HepG2 (cell line): ENCODE measurements around the gene QRFP. TPM values are rescaled to one million over a fixed set of nuclear protein-coding genes. Genes with fewer than 3 reads are reported as not detected.

Source experiments
- ATAC-seq: fragments of 200-7000 bp; cut with Tn5 transposase; 3 replicates; pipeline ENCODE4 v1.9.1; 2020; ENCODE audit warnings: mild to moderate bottlenecking, moderate library complexity
- BruUV-seq: library from RNA; stranded (reverse); fragments of 400-500 nt; replicated peaks from 2 replicates; lab custom pipeline; 2021; lab: Mats Ljungman, UMichigan
- CTCF ChIA-PET: fragments of 300-600 bp; formaldehyde crosslinking; extraction: SDS; loops from one replicate; lab custom pipeline; 2021; ENCODE audit warnings: low total read pairs, inconsistent platforms, low intra/inter-chr PET ratio; lab: Yijun Ruan, JAX
- POLR2A ChIA-PET: fragments of 350-600 bp; sonication (Branson Sonifier 250); formaldehyde crosslinking; loops from one replicate; lab custom pipeline; 2020; ENCODE audit warnings: antibody characterized with exemption, inconsistent platforms; lab: Yijun Ruan, JAX
- DNase-seq: peaks from one replicate; pipeline ENCODE4 v3.0.0-alpha.2; 2015; ENCODE audit warnings: low spot score
- FAIRE-seq: peaks from 3 replicates; lab custom pipeline; 2011; peaks lifted over from hg19 to GRCh38; lab: Jason Lieb, UNC
- H2AFZ ChIP-seq: one replicate; pipeline ENCODE4 v1.6.1; 2011; ENCODE audit warnings: low read length, inconsistent platforms
- H3K27ac ChIP-seq: fragments of 300-600 bp; 3 replicates; pipeline ENCODE4 v1.8.0; 2011; ENCODE audit warnings: mixed run types, mild to moderate bottlenecking, mixed read lengths, low read length, inconsistent platforms; ENCODE audit not compliant: insufficient read depth; ENCODE audit errors: extremely low read length
- H3K27me3 ChIP-seq, 2 experiments: fragments of 200-600 bp in 1 of 2; 2 replicates in 1 of 2; 3 replicates in 1 of 2; pipeline versions ENCODE4 v1.6.0 to v1.8.0; 2011; ENCODE audit warnings: low read length in 2 of 2, mild to moderate bottlenecking in 2 of 2, moderate library complexity in 2 of 2, inconsistent platforms in 1 of 2; ENCODE audit not compliant: insufficient read depth in 2 of 2, control insufficient read depth in 1 of 2
- H3K36me3 ChIP-seq, 2 experiments: fragments of 200-600 bp in 1 of 2; replicated peaks in 1 of 2; 2 replicates in 1 of 2; 3 replicates in 1 of 2; pipeline versions ENCODE4 v1.5.1 to v1.8.0; 2011; ENCODE audit warnings: low read length in 2 of 2, inconsistent platforms in 1 of 2; ENCODE audit not compliant: insufficient read depth in 2 of 2, control insufficient read depth in 1 of 2
- H3K4me1 ChIP-seq: 2 replicates; pipeline ENCODE4 v1.5.1; 2012; ENCODE audit warnings: low read length, inconsistent platforms; ENCODE audit not compliant: insufficient read depth
- H3K4me2 ChIP-seq: 2 replicates; pipeline ENCODE4 v1.6.0; 2011; ENCODE audit warnings: low read depth, low read length, inconsistent platforms
- H3K4me3 ChIP-seq, 3 experiments: fragments of 200-600 bp in 1 of 3; sonication (generic), shearing (Covaris generic) in 1 of 3; replicated peaks in 1 of 3; 2 replicates each; pipeline ENCODE4 v1.5.1; 2011 to 2016; ENCODE audit warnings: low read length in 3 of 3, inconsistent platforms in 2 of 3, low read depth in 2 of 3, mild to moderate bottlenecking in 2 of 3, control low read depth in 1 of 3, mixed read lengths in 1 of 3; ENCODE audit not compliant: insufficient read depth in 1 of 3
- H3K79me2 ChIP-seq: one replicate; pipeline ENCODE4 v1.6.1; 2011; ENCODE audit warnings: low read length, inconsistent platforms; ENCODE audit not compliant: insufficient read depth
- H3K9ac ChIP-seq: 2 replicates; pipeline ENCODE4 v1.6.0; 2011; ENCODE audit warnings: mild to moderate bottlenecking, low read depth, low read length, inconsistent platforms; ENCODE audit not compliant: insufficient read depth
- H3K9me3 ChIP-seq: 2 replicates; pipeline ENCODE4 v1.5.1; 2012; ENCODE audit warnings: mild to moderate bottlenecking, low read length
- H4K20me1 ChIP-seq: 2 replicates; pipeline ENCODE4 v1.6.0; 2011; ENCODE audit warnings: inconsistent platforms, mild to moderate bottlenecking, low read length, moderate library complexity; ENCODE audit not compliant: insufficient read depth
- KDM6A ChIP-seq: IDR thresholded peaks from 2 replicates; pipeline ENCODE4 v1.6.1; 2016; ENCODE audit warnings: low read depth
- PHF5A ChIP-seq: IDR thresholded peaks from one replicate; pipeline ENCODE4 v1.6.1; 2018; ENCODE audit warnings: low read depth, missing genetic modification reagents; ENCODE audit not compliant: unreplicated experiment
- TFE3 ChIP-seq: IDR thresholded peaks from 2 replicates; pipeline ENCODE4 v1.6.1; 2016
- ZNF761 ChIP-seq: sonication (generic); formaldehyde crosslinking; conservative IDR thresholded peaks from 2 replicates; pipeline ENCODE4 v1.4.0; 2020; ENCODE audit warnings: mild to moderate bottlenecking, missing genetic modification reagents
- ZSCAN9 ChIP-seq: IDR thresholded peaks from 2 replicates; pipeline ENCODE4 v1.6.1; 2016; ENCODE audit warnings: borderline replicate concordance
- WGBS: methylation state at CpG from one replicate; pipeline ENCODE4 v1.1.6; 2017; ENCODE audit warnings: low lambda C conversion rate; 5-methylcytosine and 5-hydroxymethylcytosine counted together
- in situ Hi-C: cut with HindIII; loops from 2 replicates; pipeline ENCODE4 v1.10.0; 2017; ENCODE audit warnings: low pct_unique_long_range_greater_than_20kb; ENCODE audit not compliant: extremely low pct_ligation_motif_present
- intact Hi-C: fragments of 100-400 bp; cut with micrococcal nuclease; formaldehyde crosslinking; loops from one replicate; pipeline ENCODE4 v1.10.0; 2022; ENCODE audit not compliant: unreplicated experiment
- polyA plus RNA-seq, 8 experiments: library from polyadenylated mRNA; depleted of rRNA in 3 of 8; stranded (reverse) in 7 of 8; unstranded in 1 of 8; fragments of >200 nt; fragmentation: Illumina TruSeq in 4 of 8; extraction: Trizol in 4 of 8; gene quantifications; 2 replicates each; pipeline versions ENCODE4 v1.2.1 to v1.2.3, GENCODE V29; 2011 to 2016; ENCODE audit warnings: low read depth in 4 of 8, missing spikeins in 1 of 8, mixed read lengths in 1 of 8; ENCODE audit not compliant: insufficient read depth in 1 of 8
- total RNA-seq, 5 experiments: library from RNA; depleted of rRNA; stranded (reverse); fragments of >200 nt; fragmentation: Illumina TruSeq; extraction: Trizol; gene quantifications; 2 replicates each; pipeline ENCODE4 v1.2.3, GENCODE V29; 2016; ENCODE audit warnings: low read depth in 1 of 5
- TF ChIP-seq, protein P1 (sequence below): sonication (generic); formaldehyde crosslinking; conservative IDR thresholded peaks from 2 replicates; pipeline ENCODE4 v1.8.0; 2022; ENCODE audit warnings: missing genetic modification reagents
- TF ChIP-seq, protein P2 (sequence below): sonication (generic); formaldehyde crosslinking; IDR thresholded peaks from 2 replicates; pipeline ENCODE4 v1.4.0; 2020; ENCODE audit warnings: missing genetic modification reagents
- TF ChIP-seq, protein P3 (sequence below): sonication (generic); formaldehyde crosslinking; IDR thresholded peaks from 2 replicates; pipeline ENCODE4 v1.5.0; 2020; ENCODE audit warnings: mild to moderate bottlenecking, missing genetic modification reagents, borderline replicate concordance

Gene QRFP
- total and polyA plus RNA-seq, 2 of the 13 experiments (the other 11 are each of a cell fraction or from before 2014, with no cell fraction given) = not detected

DNA sequence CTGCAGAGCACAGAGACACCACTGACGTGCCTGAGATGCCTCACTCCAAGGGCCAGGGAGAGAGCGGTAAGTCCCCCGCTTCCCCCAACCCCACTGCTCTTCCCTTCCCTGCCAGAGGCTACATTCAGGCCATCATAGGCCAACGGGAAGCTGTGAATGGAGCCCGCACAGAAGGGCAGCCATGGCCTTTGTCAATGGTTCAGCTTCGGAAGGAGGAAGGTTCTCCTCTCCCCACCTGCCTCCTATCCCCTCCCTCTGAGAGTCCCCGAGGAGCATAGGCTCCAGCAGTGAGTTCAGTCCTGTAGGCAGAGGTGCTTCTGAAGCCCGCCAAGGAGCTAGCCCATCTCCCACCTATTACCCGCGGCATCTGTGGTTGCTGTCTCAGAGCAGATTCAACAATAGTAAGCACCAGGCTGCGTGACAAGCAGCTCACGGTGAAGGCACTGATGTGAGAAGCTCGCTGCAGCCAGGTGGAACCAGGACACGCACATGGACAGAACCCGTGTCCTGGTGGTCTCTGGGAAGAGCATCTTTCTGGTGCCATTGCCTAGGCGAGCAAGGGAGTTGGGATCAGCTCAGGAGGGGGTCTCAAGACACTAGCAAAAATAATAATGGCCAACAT is 15.9 kb downstream of the QRFP start (continued):
- TF ChIP-seq, protein P1, sequence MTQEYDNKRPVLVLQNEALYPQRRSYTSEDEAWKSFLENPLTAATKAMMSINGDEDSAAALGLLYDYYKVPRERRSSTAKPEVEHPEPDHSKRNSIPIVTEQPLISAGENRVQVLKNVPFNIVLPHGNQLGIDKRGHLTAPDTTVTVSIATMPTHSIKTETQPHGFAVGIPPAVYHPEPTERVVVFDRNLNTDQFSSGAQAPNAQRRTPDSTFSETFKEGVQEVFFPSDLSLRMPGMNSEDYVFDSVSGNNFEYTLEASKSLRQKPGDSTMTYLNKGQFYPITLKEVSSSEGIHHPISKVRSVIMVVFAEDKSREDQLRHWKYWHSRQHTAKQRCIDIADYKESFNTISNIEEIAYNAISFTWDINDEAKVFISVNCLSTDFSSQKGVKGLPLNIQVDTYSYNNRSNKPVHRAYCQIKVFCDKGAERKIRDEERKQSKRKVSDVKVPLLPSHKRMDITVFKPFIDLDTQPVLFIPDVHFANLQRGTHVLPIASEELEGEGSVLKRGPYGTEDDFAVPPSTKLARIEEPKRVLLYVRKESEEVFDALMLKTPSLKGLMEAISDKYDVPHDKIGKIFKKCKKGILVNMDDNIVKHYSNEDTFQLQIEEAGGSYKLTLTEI = no peak
- TF ChIP-seq TFE3 (no peak), ZSCAN9 (CRISPR knock-in tag) (no peak)
- TF ChIP-seq, all 625 proteins: peak for 0

DNA sequence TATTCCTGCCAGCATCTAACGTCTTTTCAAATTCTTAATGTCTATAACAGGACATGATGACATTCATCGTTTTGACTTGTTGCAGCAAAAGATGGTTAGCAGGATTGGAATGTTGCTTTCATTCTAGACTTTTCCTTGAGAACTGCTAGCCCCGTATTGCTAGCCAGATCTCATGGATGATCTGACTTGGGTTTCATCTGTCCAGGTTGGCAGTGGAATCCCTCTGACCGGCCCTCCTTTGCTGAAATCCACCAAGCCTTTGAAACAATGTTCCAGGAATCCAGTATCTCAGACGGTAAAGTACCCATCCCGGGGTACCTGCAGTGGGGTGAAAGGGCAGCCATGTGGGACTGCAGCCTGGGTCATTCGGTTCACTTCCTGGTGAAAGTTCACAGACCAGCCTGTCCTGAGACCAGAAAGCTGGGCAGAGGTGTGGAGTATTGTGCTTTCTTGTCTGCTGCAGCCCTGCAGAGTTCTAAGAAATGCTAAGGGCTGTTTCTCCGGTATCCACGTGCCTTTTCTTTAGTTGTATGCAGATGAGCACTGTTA is 16.7 kb downstream of the QRFP start:
- in situ Hi-C loops (no loop called here), intact Hi-C loops (loop anchor here (5.0 kb wide), 1 partner anchor 272 kb away; no protein-coding TSS in a partner anchor)
- Histone ChIP-seq H3K79me2 (no peaks in the 10 kb centered on the region), H3K4me1 (no peaks in the 10 kb centered on the region), H2AFZ (no peak overlapping the region), H4K20me1 (0 out of 2 replicates have a peak, but pooled peaks cover 3% of the 10 kb centered on the region), H3K4me2 (no peak overlapping the region), H3K36me3 (peaks cover 24 to 82% of the 10 kb centered on the region in 2 experiments), H3K4me3 (no peak overlapping the region), H3K27me3 (no peaks in the 10 kb centered on the region), H3K27ac (no peak overlapping the region), H3K9me3 (no peaks in the 10 kb centered on the region), H3K9ac (no peak overlapping the region)
- BruUV-seq = no TSS peak
- WGBS = 97% methylated on average over 7 of the region's 9 CpGs
- TF ChIP-seq PHF5A (no peak), KDM6A (CRISPR knock-in tag) (no peak), ZNF761 (CRISPR knock-in tag) (no peak)
- TF ChIP-seq, protein P2, sequence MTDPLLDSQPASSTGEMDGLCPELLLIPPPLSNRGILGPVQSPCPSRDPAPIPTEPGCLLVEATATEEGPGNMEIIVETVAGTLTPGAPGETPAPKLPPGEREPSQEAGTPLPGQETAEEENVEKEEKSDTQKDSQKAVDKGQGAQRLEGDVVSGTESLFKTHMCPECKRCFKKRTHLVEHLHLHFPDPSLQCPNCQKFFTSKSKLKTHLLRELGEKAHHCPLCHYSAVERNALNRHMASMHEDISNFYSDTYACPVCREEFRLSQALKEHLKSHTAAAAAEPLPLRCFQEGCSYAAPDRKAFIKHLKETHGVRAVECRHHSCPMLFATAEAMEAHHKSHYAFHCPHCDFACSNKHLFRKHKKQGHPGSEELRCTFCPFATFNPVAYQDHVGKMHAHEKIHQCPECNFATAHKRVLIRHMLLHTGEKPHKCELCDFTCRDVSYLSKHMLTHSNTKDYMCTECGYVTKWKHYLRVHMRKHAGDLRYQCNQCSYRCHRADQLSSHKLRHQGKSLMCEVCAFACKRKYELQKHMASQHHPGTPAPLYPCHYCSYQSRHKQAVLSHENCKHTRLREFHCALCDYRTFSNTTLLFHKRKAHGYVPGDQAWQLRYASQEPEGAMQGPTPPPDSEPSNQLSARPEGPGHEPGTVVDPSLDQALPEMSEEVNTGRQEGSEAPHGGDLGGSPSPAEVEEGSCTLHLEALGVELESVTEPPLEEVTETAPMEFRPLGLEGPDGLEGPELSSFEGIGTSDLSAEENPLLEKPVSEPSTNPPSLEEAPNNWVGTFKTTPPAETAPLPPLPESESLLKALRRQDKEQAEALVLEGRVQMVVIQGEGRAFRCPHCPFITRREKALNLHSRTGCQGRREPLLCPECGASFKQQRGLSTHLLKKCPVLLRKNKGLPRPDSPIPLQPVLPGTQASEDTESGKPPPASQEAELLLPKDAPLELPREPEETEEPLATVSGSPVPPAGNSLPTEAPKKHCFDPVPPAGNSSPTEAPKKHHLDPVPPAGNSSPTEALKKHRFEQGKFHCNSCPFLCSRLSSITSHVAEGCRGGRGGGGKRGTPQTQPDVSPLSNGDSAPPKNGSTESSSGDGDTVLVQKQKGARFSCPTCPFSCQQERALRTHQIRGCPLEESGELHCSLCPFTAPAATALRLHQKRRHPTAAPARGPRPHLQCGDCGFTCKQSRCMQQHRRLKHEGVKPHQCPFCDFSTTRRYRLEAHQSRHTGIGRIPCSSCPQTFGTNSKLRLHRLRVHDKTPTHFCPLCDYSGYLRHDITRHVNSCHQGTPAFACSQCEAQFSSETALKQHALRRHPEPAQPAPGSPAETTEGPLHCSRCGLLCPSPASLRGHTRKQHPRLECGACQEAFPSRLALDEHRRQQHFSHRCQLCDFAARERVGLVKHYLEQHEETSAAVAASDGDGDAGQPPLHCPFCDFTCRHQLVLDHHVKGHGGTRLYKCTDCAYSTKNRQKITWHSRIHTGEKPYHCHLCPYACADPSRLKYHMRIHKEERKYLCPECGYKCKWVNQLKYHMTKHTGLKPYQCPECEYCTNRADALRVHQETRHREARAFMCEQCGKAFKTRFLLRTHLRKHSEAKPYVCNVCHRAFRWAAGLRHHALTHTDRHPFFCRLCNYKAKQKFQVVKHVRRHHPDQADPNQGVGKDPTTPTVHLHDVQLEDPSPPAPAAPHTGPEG (CRISPR knock-in tag) = no peak
- TF ChIP-seq, protein P3, sequence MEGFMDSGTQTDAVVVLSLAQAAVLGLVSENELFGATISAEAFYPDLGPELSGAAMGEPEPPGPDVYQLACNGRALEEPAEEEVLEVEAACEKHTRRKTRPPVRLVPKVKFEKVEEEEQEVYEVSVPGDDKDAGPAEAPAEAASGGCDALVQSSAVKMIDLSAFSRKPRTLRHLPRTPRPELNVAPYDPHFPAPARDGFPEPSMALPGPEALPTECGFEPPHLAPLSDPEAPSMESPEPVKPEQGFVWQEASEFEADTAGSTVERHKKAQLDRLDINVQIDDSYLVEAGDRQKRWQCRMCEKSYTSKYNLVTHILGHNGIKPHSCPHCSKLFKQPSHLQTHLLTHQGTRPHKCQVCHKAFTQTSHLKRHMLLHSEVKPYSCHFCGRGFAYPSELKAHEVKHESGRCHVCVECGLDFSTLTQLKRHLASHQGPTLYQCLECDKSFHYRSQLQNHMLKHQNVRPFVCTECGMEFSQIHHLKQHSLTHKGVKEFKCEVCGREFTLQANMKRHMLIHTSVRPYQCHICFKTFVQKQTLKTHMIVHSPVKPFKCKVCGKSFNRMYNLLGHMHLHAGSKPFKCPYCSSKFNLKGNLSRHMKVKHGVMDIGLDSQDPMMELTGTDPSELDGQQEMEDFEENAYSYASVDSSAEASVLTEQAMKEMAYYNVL (CRISPR knock-in tag) = no peak
- ChIA-PET CTCF (no interaction called here), POLR2A (no interaction called here)
- FAIRE-seq = no peak
- no peak for ATAC-seq
- no peak for DNase-seq
